ENCODE data around the gene STON2.

GRCh38 chr14:81449114-81449513 lies 49.0 kb upstream of the STON2 start:
- TF ChIP-seq HNF4G (IDR thresholded peaks at IDR 0.05): no peak
- no peak for TF ChIP-seq CTCF (IDR thresholded peaks at IDR 0.05; ENCODE audit: low read depth, low read length, missing input control)
- TF ChIP-seq REST (IDR thresholded peaks at IDR 0.05): peak; percentile 27
- TF ChIP-seq ATF3 (IDR thresholded peaks at IDR 0.05): no peak
- TF ChIP-seq RAD21 (IDR thresholded peaks at IDR 0.05): peak; percentile 32 to 62
- TF ChIP-seq FOXA1 (IDR thresholded peaks at IDR 0.05): no peak
- peak; percentile 59 for TF ChIP-seq MAX (IDR thresholded peaks at IDR 0.05)
- peak; percentile 45 for TF ChIP-seq SP1 (IDR thresholded peaks at IDR 0.05)
- TF ChIP-seq HNF4A (conservative IDR thresholded peaks at IDR 0.05): peak; percentile 27 to 46
- peak; percentile 40 for TF ChIP-seq YY1 (IDR thresholded peaks at IDR 0.05)
- TF ChIP-seq GABPA (IDR thresholded peaks at IDR 0.05 in 1 of 2, conservative IDR thresholded peaks at IDR 0.05 in 1 of 2): no peak
- no peak for TF ChIP-seq EGR1 (IDR thresholded peaks at IDR 0.05; ENCODE audit: low read depth in 2 of 2)
